ENCODE measurements around the gene CDC40.

CDC40 gene

DNA sequence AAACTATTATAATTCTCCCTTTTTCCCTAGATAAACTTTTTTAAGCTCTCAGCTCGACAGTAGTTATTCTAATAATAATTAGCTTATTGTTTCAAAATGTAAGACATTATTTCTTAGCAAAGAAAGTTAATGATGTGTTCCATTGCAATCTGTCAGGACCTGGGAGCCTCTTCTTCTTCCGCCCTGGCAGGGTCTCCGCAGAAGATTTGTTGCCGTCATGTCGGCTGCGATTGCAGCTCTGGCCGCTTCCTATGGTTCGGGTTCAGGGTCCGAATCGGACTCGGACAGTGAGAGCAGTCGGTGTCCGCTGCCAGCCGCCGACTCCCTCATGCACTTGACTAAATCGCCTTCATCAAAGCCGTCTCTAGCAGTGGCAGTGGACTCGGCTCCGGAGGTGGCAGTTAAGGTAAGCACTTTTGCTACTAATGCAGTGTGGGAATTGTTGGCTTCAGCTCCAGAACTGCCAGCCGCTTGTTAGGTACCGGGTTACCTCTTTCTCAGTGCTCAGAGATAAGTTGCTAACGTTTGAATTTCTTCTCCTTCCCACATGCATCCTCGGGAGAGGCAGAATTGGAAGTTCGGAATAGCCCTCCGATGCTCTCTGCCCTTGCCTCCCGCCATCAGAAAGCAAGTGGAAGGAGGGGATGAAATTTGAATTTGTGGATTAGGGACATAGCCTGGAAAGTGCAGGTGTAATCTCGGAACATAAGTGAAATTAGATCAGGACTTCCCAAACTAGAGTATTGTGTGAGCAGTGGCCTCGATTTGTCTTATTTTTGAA, at the start of gene CDC40:
Gene CDC40, plus strand, starts transcription at position 200 of the 781 bp plus-strand sequence. Its CDS starts 18 bp downstream, at position 218.
- in situ Hi-C loops (cut with MboI; ENCODE audit: low sequenced_read_pairs) = no loop called here
- Histone ChIP-seq H3K36me3 (replicated peaks) (no peaks in the 10 kb centered on the region), H3K4me1 (peaks cover 26% of the 10 kb centered on the region), H3K9me3 (no peaks in the 10 kb centered on the region), H3K27me3 (ENCODE audit: low read depth) (no peaks in the 10 kb centered on the region), H3K4me3 (peak within 1 kb of the TSS; percentile 65)
- DNase-seq (ENCODE audit: low spot score in 2 of 2) = peak in 1 of 2 experiments; percentile 70

DNA sequence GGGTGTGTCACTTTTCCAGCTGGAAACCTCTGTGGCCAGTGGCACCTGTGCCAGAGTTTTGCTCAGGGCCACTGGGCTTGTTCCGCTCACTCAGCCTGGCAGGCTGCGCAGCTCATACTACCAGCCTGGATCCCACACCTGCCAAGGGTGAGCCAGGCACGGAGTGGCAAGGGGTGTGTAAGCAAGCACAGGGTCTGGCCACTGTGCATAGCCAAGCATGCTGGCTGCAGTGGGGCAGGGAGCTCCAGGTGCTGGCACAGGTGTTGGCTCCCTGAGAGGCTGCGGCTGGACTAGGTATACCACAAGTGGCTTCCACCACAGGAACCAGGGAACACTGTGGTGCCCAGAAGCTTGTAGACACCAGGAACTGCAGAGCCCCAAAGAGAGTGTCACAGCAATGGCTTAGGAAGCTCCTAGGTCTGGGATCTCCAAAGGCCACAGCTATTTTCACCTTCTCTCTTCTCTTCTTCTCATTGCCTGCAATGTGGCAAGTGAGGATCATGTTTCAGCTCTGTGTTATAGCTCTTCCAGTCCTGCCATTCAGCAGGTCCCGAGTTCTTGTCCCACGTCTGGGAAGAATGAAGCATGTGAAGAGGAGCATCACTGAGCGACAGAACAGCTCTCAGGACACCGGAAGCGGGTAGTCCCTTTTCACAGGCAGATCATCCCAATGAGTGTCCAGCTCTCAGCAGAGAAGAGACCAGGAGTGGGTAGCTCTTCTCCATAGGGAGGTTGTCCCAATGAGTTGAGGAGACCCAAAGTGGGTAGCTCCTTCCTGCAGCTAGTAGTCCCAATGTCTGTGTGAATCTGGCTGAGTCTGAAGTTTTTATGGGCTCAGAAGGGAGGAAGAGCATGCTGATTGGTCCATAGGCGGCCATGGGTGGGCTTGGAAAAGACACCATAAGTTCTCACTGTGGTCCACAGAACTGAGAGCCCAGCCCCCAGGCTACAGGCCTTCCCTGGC, 42.0 kb upstream of the CDC40 start:
- Histone ChIP-seq H3K4me3 (no peak overlapping the region), H3K4me1 (no peaks in the 10 kb centered on the region), H3K36me3 (replicated peaks) (no peaks in the 10 kb centered on the region), H3K27me3 (ENCODE audit: low read depth) (no peaks in the 10 kb centered on the region), H3K9me3 (peaks cover 6% of the 10 kb centered on the region; the same call in 1 of the 2 replicates)
- in situ Hi-C loops (cut with MboI; ENCODE audit: low sequenced_read_pairs) = no loop called here
- DNase-seq (ENCODE audit: low spot score in 2 of 2) = no peak

DNA sequence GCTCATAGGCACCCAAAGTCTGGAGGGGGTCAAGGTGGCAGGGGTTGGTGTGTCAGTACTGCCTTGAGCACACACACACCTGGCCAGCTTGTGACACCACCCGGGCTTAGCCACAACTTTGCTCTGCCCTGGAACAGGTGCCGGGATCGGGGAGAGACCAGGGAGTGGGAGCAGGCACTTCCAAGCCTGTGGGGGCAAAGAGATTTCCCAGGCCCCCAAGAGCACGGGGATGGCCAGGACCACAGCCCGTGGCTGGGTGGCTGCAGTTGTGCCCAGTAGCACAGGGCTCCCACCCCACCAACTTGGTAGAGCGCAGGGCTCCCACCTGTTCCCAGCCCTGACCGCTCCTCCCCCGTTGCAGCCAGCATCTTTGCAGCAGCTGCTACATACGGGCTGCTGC, 41.2 kb upstream of the CDC40 start:
- H3K9me3 ChIP-seq = peaks cover 6% of the 10 kb centered on the region; the same call in 1 of the 2 replicates
- H3K4me3 ChIP-seq = no peak overlapping the region
- no peaks in the 10 kb centered on the region for H3K4me1 ChIP-seq
- DNase-seq (ENCODE audit: low spot score in 2 of 2) = no peak
- in situ Hi-C loops (cut with MboI; ENCODE audit: low sequenced_read_pairs) = no loop called here
- H3K27me3 ChIP-seq (ENCODE audit: low read depth) = no peaks in the 10 kb centered on the region
- no peaks in the 10 kb centered on the region for H3K36me3 ChIP-seq (replicated peaks)

GRCh38 chr6:110140650-110141049, 39.6 kb upstream of the CDC40 start:
- no peaks in the 10 kb centered on the region for H3K36me3 ChIP-seq (replicated peaks)
- H3K9me3 ChIP-seq = peaks cover 6% of the 10 kb centered on the region; the same call in 1 of the 2 replicates
- in situ Hi-C loops (cut with MboI; ENCODE audit: low sequenced_read_pairs) = no loop called here
- H3K27me3 ChIP-seq (ENCODE audit: low read depth) = no peaks in the 10 kb centered on the region
- no peak overlapping the region for H3K4me3 ChIP-seq
- no peak for DNase-seq (ENCODE audit: low spot score in 2 of 2)
- H3K4me1 ChIP-seq = no peaks in the 10 kb centered on the region

DNA sequence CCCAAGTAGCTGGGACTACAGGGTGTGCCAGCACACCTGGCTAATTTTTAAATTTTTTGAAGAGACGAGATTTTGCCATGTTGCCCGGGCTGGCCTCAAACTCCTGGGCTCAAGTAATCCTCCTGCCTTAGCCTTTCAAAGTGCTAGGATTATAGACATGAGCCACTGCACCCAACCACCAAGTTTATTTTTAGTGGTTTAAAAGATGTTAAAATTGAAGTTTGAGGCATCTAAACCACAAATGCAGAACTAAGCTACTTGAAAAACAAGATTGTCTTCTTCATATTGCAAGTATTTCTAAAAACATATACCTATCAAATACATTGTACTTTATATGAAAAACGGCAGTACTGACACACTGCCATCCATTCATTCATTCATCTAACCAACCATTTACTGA, 32.4 kb upstream of the CDC40 start:
- no peak for DNase-seq (ENCODE audit: low spot score in 2 of 2)
- H3K4me3 ChIP-seq = no peak overlapping the region
- no peaks in the 10 kb centered on the region for H3K9me3 ChIP-seq
- in situ Hi-C loops (cut with MboI; ENCODE audit: low sequenced_read_pairs) = no loop called here
- H3K27me3 ChIP-seq (ENCODE audit: low read depth) = no peaks in the 10 kb centered on the region
- no peaks in the 10 kb centered on the region for H3K36me3 ChIP-seq (replicated peaks)
- no peaks in the 10 kb centered on the region for H3K4me1 ChIP-seq

- Histone ChIP-seq H3K9me3 (peaks cover 4% of the 10 kb centered on the region; the same call in 1 of the 2 replicates), H3K27me3 (ENCODE audit: low read depth) (no peaks in the 10 kb centered on the region), H3K4me1 (no peaks in the 10 kb centered on the region), H3K4me3 (no peak overlapping the region), H3K36me3 (replicated peaks) (peaks cover 4% of the 10 kb centered on the region; the same call in 1 of the 2 replicates)
- in situ Hi-C loops (cut with MboI; ENCODE audit: low sequenced_read_pairs) = no loop called here
- DNase-seq (ENCODE audit: low spot score in 2 of 2) = no peak
Measured at GRCh38 chr6:110158479-110158878, 21.7 kb upstream of the CDC40 start.

- Histone ChIP-seq H3K36me3 (replicated peaks) (no peaks in the 10 kb centered on the region; the same call in 1 of the 2 replicates), H3K9me3 (no peaks in the 10 kb centered on the region), H3K27me3 (ENCODE audit: low read depth) (no peaks in the 10 kb centered on the region), H3K4me3 (no peak overlapping the region), H3K4me1 (peaks cover 28% of the 10 kb centered on the region)
- DNase-seq (ENCODE audit: low spot score in 2 of 2) = no peak
- in situ Hi-C loops (cut with MboI; ENCODE audit: low sequenced_read_pairs) = no loop called here
Measured at GRCh38 chr6:110170081-110170480, 10.1 kb upstream of the CDC40 start.

DNA sequence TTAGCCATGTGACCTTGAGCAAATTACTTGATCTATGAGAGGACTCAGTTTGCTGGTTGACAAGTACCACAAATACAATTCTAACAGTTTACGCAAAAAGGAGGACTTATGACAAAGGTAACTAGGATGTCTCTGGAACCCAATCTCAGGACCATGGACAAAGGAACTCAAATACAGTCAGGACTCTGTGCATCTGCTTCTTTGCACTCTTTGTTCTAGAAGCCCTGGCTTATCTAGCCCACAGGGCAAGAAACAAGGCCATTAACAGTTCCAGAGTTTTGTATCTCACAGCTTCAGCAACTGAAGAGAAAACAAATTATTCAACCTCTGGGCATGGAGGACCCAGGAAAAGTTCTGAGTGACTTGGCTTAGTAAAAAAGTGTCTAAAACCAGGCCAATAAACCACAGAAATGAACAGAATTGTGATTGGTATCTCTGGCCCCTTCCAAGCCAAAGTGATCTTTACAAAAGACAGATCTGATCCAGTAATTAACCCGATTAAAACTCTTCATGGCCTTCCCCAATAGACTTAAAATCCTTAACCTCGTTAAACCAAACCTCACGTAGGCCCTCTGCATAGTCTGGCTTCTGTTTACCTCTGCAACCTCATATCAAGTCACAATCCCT, 6.6 kb upstream of the CDC40 start:
- peaks cover 36% of the 10 kb centered on the region for H3K4me1 ChIP-seq
- no peaks in the 10 kb centered on the region; the same call in 1 of the 2 replicates for H3K36me3 ChIP-seq (replicated peaks)
- peak in 1 of 2 experiments; percentile 24 for DNase-seq (ENCODE audit: low spot score in 2 of 2)
- H3K4me3 ChIP-seq = no peak overlapping the region
- in situ Hi-C loops (cut with MboI; ENCODE audit: low sequenced_read_pairs) = no loop called here
- H3K27me3 ChIP-seq (ENCODE audit: low read depth) = no peaks in the 10 kb centered on the region
- no peaks in the 10 kb centered on the region for H3K9me3 ChIP-seq

GRCh38 chr6:110178626-110179405, 1.4 kb upstream of the CDC40 start:
- Histone ChIP-seq H3K27me3 (ENCODE audit: low read depth) (no peaks in the 10 kb centered on the region), H3K9me3 (no peaks in the 10 kb centered on the region), H3K4me1 (peaks cover 28% of the 10 kb centered on the region), H3K36me3 (replicated peaks) (no peaks in the 10 kb centered on the region), H3K4me3 (peak overlapping the region; percentile 65)
- in situ Hi-C loops (cut with MboI; ENCODE audit: low sequenced_read_pairs) = no loop called here
- peak; percentile 67 to 82 for DNase-seq (ENCODE audit: low spot score in 2 of 2)

- no peaks in the 10 kb centered on the region for H3K27me3 ChIP-seq (ENCODE audit: low read depth)
- no peaks in the 10 kb centered on the region for H3K36me3 ChIP-seq (replicated peaks)
- peaks cover 26% of the 10 kb centered on the region for H3K4me1 ChIP-seq
- peak; percentile 94 to 95 for DNase-seq (ENCODE audit: low spot score in 2 of 2)
- in situ Hi-C loops (cut with MboI; ENCODE audit: low sequenced_read_pairs) = no loop called here
- H3K4me3 ChIP-seq = peak within 1 kb of the TSS; percentile 65
- H3K9me3 ChIP-seq = no peaks in the 10 kb centered on the region
Measured at GRCh38 chr6:110179406-110180227, 610 bp upstream of the CDC40 start, which contains the start of gene WASF1. Gene WASF1, minus strand, starts transcription at chr6:110179670. Its CDS starts 52,069 bp downstream, at chr6:110127601.

DNA sequence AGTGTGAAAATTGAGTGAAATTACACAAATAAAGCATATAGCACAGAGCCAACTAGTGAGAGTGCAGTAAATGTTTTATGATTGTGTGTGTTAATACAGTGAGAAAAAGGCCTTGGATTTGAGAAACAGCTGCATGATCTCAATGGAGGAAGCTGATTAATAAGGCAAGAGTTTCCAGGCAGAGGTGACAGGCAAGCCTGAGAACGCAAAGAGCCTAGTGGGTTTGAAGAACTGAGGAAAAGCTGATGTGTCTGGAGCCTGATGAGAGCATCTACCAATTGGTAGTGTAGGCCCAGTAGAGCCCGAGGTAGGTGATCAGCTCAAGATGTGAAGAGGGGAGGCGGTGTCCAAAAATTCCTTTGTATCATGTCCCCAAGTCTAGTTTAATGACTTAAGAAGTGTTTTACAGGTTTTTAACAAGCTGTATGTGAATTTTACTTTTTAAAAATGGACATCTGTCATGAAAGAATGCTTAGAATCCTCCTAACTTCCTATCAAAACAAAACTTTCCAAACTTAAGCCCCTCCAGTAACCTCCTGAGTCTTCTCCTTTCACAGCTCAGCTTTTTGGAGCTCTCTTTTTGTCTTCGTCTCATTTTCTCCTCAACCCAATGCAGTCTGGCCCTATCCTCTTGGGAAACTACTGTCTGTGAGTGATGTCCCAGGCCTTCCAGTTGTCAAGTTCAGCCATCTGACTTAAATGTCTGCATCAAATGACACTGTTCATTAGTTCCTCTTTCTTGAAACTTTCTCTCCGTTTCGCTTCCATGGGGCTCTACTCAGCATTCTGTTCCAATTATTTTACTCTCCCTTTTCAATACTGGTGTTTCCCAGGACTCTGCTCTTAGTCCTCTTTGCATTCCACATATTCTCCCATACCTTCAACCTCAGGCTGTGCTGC, 1.2 kb downstream of the CDC40 start:
- in situ Hi-C loops (cut with MboI; ENCODE audit: low sequenced_read_pairs) = no loop called here
- Histone ChIP-seq H3K4me1 (peaks cover 26% of the 10 kb centered on the region), H3K9me3 (no peaks in the 10 kb centered on the region), H3K27me3 (ENCODE audit: low read depth) (no peaks in the 10 kb centered on the region), H3K4me3 (peak overlapping the region; percentile 65), H3K36me3 (replicated peaks) (no peaks in the 10 kb centered on the region)
- no peak for DNase-seq (ENCODE audit: low spot score in 2 of 2)
